CD4-positive, alpha-beta T cell treated with Interleukin-21 for 1 hour (primary cell): ENCODE data around the gene LMAN2L.
A peak's percentile ranks its signal among the peaks of the same experiment; 100 is the strongest.

Experiments
- DNase-seq: peaks from one replicate; pipeline ENCODE4 v3.0.0-alpha.2; 2020

The LMAN2L gene

GRCh38 chr2:96739633-96740428 lies at the start of gene LMAN2L:
Gene LMAN2L, minus strand, starts transcription at chr2:96740064. Its CDS starts 24 bp downstream, at chr2:96740040.
- peak; percentile 98 for DNase-seq

- DNase-seq: no peak
These were observed 49.4 kb upstream of the LMAN2L start for GRCh38 chr2:96789245-96789617.

- no peak for DNase-seq
These were observed 48.8 kb upstream of the LMAN2L start for GRCh38 chr2:96788442-96789244.

GRCh38 chr2:96787411-96787810 lies 47.5 kb upstream of the LMAN2L start:
- DNase-seq: no peak

- no peak for DNase-seq
These were observed 43.5 kb upstream of the LMAN2L start for GRCh38 chr2:96783388-96783787.

- no peak for DNase-seq
These were observed 35.3 kb upstream of the LMAN2L start for GRCh38 chr2:96775160-96775559.

- peak; percentile 72 for DNase-seq
These were observed 34.1 kb upstream of the LMAN2L start for GRCh38 chr2:96773922-96774321.

- DNase-seq: no peak
These were observed 33.2 kb upstream of the LMAN2L start for GRCh38 chr2:96772903-96773671.

GRCh38 chr2:96771796-96772618 lies 32.1 kb upstream of the LMAN2L start:
- no peak for DNase-seq

GRCh38 chr2:96770442-96771202 lies 30.8 kb upstream of the LMAN2L start:
- no peak for DNase-seq

GRCh38 chr2:96769814-96770213 lies 29.9 kb upstream of the LMAN2L start:
- DNase-seq: no peak

GRCh38 chr2:96768083-96768561 lies 28.3 kb upstream of the LMAN2L start:
- no peak for DNase-seq

- DNase-seq: no peak
These were observed 27.4 kb upstream of the LMAN2L start for GRCh38 chr2:96767135-96767871.

- no peak for DNase-seq
These were observed 24.4 kb upstream of the LMAN2L start for GRCh38 chr2:96764253-96764637.

GRCh38 chr2:96763511-96764252 lies 23.8 kb upstream of the LMAN2L start:
- no peak for DNase-seq

- no peak for DNase-seq
These were observed 22.9 kb upstream of the LMAN2L start for GRCh38 chr2:96762529-96763311.

- no peak for DNase-seq
These were observed 21.3 kb upstream of the LMAN2L start for GRCh38 chr2:96760986-96761832.
